Gastroesophageal sphincter (tissue), 3 donors: ENCODE data around the gene GDF7.

Source experiments
- EP300 ChIP-seq: sonication (generic); formaldehyde crosslinking; IDR thresholded peaks from one replicate; pipeline ENCODE4 v1.6.1; 2017; ENCODE audit warnings: antibody characterized with exemption, mild to moderate bottlenecking
- POLR2A ChIP-seq, 2 donors: fragments of 450-650 bp; IDR thresholded peaks; one replicate each; pipeline ENCODE4 v1.6.1; 2017; ENCODE audit warnings: antibody characterized with exemption in 2 of 2, mild to moderate bottlenecking in 2 of 2, moderate library complexity in 1 of 2
- POLR2AphosphoS5 ChIP-seq: sonication (generic); formaldehyde crosslinking; IDR thresholded peaks from one replicate; pipeline ENCODE4 v1.6.1; 2017; ENCODE audit warnings: antibody characterized with exemption
- TF ChIP-seq, protein P1 (sequence below), 4 experiments: fragments of 200-600 bp in 2 of 4; fragments of 450-650 bp in 2 of 4; sonication (generic) in 1 of 4; IDR thresholded peaks; one replicate each; pipeline ENCODE4 v1.5.1; 2017 to 2019; ENCODE audit warnings: antibody characterized with exemption in 4 of 4, mild to moderate bottlenecking in 2 of 4, moderate library complexity in 2 of 4

DNA sequence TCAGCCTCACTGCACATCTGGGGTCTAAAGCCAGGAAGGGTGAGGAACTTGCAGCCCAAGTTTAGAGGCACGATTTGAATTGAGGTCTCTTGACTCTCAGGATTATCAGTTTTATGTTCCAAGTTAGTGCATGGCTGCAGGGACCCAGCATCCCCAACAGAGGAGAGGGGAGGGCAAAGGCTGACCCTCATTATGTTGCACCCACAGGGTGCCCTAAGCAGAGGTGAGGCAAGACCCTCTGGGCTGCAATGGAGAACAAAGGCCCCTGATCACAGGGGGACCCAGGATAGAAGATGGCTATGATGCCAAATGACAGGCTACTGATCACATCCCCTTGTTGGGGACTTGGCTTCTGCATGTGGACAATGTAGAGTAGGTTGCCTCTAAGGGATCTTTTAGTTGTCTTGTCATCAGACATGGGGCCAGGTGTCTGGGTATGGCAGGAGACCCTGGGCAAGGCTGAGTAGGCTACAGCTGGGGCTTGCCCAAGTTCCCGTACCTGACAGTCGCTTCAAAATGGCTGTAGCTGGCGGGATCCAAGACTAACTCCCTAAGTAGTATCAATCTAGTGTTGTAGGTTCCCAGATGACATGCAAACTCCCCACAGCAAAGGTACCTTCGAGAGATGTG is 4.5 kb upstream of the GDF7 start:
- TF ChIP-seq, protein P1, sequence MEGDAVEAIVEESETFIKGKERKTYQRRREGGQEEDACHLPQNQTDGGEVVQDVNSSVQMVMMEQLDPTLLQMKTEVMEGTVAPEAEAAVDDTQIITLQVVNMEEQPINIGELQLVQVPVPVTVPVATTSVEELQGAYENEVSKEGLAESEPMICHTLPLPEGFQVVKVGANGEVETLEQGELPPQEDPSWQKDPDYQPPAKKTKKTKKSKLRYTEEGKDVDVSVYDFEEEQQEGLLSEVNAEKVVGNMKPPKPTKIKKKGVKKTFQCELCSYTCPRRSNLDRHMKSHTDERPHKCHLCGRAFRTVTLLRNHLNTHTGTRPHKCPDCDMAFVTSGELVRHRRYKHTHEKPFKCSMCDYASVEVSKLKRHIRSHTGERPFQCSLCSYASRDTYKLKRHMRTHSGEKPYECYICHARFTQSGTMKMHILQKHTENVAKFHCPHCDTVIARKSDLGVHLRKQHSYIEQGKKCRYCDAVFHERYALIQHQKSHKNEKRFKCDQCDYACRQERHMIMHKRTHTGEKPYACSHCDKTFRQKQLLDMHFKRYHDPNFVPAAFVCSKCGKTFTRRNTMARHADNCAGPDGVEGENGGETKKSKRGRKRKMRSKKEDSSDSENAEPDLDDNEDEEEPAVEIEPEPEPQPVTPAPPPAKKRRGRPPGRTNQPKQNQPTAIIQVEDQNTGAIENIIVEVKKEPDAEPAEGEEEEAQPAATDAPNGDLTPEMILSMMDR (IDR thresholded peaks at IDR 0.05), result no peak
- TF ChIP-seq EP300, result no peak
- no peak for TF ChIP-seq POLR2AphosphoS5
- TF ChIP-seq POLR2A (IDR thresholded peaks at IDR 0.05), result no peak
